Measurements from ENCODE around the gene SHANK2. TPM values are rescaled to one million over a fixed set of nuclear protein-coding genes. Genes with fewer than 3 reads are reported as not detected.

The SHANK2 gene
- total and polyA plus RNA-seq, 2 of the 4 experiments (the other 2 are of a cell fraction), result 1.6 to 2.2 TPM

- Histone ChIP-seq H2AK5ac (ENCODE audit: low read depth, low read length) (no peak overlapping the region), H3K4me2 (ENCODE audit: low read depth, low read length) (no peak overlapping the region), H4K91ac (ENCODE audit: insufficient read depth, low read depth, low read length) (no peak overlapping the region), H3K27me3 (ENCODE audit: control insufficient read depth, insufficient read depth, low read length) (0 out of 2 replicates have a peak, but pooled peaks cover 3% of the 10 kb centered on the region), H3K18ac (ENCODE audit: low read depth, low read length) (no peak overlapping the region), H3K9me1 (ENCODE audit: insufficient read depth, low read length) (no peaks in the 10 kb centered on the region), H2BK5ac (ENCODE audit: low read depth, low read length, poor library complexity, severe bottlenecking) (no peak overlapping the region), H4K8ac (ENCODE audit: low read depth in 2 of 2, low read length in 2 of 2) (no peak overlapping the region), H2BK15ac (ENCODE audit: low read depth, low read length) (no peak overlapping the region), H3K56ac (ENCODE audit: extremely low read depth, insufficient read depth, low read length) (no peak overlapping the region), H3K23ac (ENCODE audit: low read depth, low read length) (no peak overlapping the region), H3K27ac (ENCODE audit: insufficient read depth, low read length) (no peak overlapping the region), H4K20me1 (ENCODE audit: insufficient read depth, low read length) (no peaks in the 10 kb centered on the region), H3K4ac (ENCODE audit: low read depth, low read length) (no peak overlapping the region), H3K36me3 (ENCODE audit: control insufficient read depth, insufficient read depth, low read length) (no peaks in the 10 kb centered on the region), H3K4me3 (ENCODE audit: insufficient read depth, low read depth, low read length) (no peak overlapping the region), H3K4me1 (ENCODE audit: control insufficient read depth, insufficient read depth, low read length) (no peaks in the 10 kb centered on the region), H3K14ac (replicated peaks; ENCODE audit: low read depth, low read length) (no peak overlapping the region), H3K79me1 (ENCODE audit: low read depth in 1 of 2, low read length in 2 of 2) (no peaks in the 10 kb centered on the region), H4K5ac (ENCODE audit: low read depth, low read length) (no peak overlapping the region), H2AK9ac (replicated peaks; ENCODE audit: low read depth, low read length, poor library complexity) (no peak overlapping the region), H2AFZ (replicated peaks; ENCODE audit: low read length, poor library complexity) (no peak overlapping the region), H2BK20ac (ENCODE audit: low read depth, low read length) (no peak overlapping the region), H3K9ac (ENCODE audit: low read depth, low read length) (no peak overlapping the region), H2BK120ac (ENCODE audit: low read depth, low read length) (no peak overlapping the region), H3K9me3 (ENCODE audit: control insufficient read depth, insufficient read depth, low read length) (no peaks in the 10 kb centered on the region)
- ChIA-PET CTCF (interaction anchor here (0.6 kb wide), 1 partner anchor 541 kb away, joined by 3 read pairs; no protein-coding TSS in a partner anchor), POLR2A (ENCODE audit: unreplicated experiment) (no interaction called here)
- BruUV-seq (replicated peaks), result no TSS peak
- dilution Hi-C loops (cut with HindIII; ENCODE audit: low sequenced_read_pairs, unreplicated experiment), result no loop called here
- ATAC-seq (ENCODE audit: low read depth) (peak; percentile 71), DNase-seq (peak; percentile 41)
- in situ Hi-C loops (cut with MboI; ENCODE audit: low sequenced_read_pairs), result no loop called here
- TF ChIP-seq MAFK (IDR thresholded peaks at IDR 0.05; ENCODE audit: low read depth, low read length) (no peak), CTCF (conservative IDR thresholded peaks at IDR 0.05; ENCODE audit: low read depth, low read length) (no peak), FOS (IDR thresholded peaks at IDR 0.05; ENCODE audit: low read depth, low read length) (no peak), RCOR1 (IDR thresholded peaks at IDR 0.05; ENCODE audit: insufficient replicate concordance, low read length) (no peak), ELK1 (IDR thresholded peaks at IDR 0.05; ENCODE audit: borderline replicate concordance, low read depth, low read length) (no peak)
- WGBS, 2 experiments (ENCODE audit: extremely low coverage in 2 of 2, insufficient read length in 1 of 2), result 7% methylated on average over 2 of the region's 4 CpGs; no CpG with 5 or more reads in 1 of the 2 experiments
- intact Hi-C loops (cut with micrococcal nuclease), result no loop called here
These were observed 11.0 kb upstream of the SHANK2 start for GRCh38 chr11:71263386-71263785.
